HG03558 (cell line): ENCODE data around the gene B3GNT4.
"Not testable (repeated sequence)": the region's sequence is repeated elsewhere in the genome, so short reads cannot be mapped to it uniquely, and the experiment has no call there.

Source experiments
- ATAC-seq: cut with Tn5 transposase; IDR thresholded peaks from one replicate; pipeline ENCODE4 v1.9.1; 2021; ENCODE audit warnings: moderate number of reproducible peaks; ENCODE audit not compliant: unreplicated experiment; ENCODE audit errors: extremely low read depth

Gene B3GNT4

DNA sequence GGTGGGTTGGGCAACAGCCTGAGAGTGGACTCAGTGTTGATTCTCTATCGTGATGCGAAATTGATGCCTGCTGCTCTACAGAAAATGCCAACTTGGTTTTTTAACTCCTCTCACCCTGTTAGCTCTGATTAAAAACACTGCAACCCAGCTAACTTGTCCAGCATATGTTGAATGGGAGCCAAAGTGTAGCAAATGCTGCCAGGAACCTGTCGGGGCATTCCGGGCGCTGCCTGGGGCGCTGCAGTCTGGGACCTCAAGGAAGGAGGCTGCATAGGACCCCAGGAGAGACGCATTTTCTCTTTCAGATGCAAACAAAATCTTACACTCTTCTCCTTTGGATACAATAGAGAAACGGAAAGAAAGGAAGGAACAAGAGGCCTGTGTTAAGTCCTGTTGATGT is 3.9 kb downstream of the B3GNT4 start:
- ATAC-seq = no peak

- no peak for ATAC-seq
Observed at GRCh38 chr12:122208073-122208820, 4.7 kb downstream of the B3GNT4 start.

GRCh38 chr12:122215771-122216170 is 12.3 kb downstream of the B3GNT4 start:
- ATAC-seq = no peak

GRCh38 chr12:122216445-122216844 is 12.9 kb downstream of the B3GNT4 start:
- no peak for ATAC-seq

DNA sequence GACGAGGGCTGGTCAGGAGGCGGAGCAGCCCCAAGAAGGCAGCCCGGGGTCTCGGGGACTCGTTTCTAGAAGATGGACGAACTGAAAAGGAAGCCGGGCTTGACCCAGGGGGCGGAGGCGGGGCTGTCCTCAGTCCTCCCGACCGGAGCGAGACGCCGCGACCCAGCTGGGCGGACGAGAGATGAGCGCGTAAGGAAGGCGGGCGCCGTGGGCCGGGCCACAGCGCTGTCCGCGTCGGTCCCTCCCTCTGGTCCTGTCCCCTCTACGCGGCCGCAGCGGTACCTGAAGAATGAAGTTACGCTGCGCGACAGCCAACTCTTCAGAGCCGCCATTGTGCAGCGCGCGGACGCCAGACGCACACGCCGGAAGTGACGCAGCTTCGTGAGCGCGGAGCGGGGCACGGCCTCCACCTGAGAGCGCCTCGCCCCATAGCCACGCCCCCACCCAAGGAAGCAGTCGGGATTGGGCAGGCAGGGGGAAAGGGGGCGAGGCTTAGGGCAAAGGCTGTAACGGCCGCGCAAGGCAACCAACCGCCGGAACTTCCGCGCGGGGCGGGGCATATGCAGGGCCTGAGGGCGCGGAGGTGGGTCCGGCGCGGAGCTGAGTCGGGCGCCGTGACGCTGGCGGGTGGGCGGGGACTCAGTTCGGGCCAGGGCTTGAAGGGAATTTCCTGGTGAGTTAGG is 22.3 kb downstream of the B3GNT4 start, which contains the start of gene DIABLO:
Gene DIABLO (minus strand): TSS at position 370 of the 683 bp plus-strand sequence. CDS start 38 bp downstream, at position 332.
- ATAC-seq = peak; percentile 82

DNA sequence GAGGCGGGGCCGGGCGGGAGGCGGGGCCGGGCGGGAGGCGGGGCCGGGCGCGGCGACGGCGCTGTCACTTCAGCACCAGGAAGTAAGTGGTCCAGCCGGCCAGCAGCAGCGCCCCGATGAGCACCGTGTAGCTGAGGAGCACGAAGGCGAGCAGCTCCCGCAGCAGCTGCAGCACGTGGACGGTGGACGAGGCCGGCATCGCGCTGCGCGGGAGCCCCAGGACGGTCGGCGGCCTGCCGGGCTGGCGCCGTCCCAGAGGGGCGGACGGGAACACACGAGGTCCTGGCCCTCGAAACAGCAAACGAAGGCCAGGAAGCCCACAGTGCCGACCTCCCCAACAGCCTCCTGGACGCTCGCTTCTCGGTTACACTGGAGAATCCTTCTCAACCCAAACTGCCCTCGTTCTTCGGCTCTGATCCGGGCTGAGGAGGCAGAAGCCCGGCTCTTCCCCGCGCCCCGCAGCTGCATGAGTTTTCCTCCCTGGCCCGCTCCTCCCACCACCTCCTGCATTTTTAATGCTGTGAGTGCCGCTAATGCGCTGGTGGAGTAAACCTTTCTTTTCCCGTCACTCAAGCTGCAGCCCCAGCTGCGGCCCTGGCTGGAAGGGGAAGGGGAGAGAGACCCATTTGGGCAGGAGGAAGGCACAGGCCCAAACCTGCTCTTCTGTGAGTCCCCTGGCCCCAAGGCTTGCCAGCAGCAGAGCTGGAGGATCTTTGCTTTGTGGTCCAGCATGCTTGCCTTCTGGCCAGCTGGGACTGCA is 23.0 kb downstream of the B3GNT4 start:
- ATAC-seq = no peak

- no peak for ATAC-seq
Observed at GRCh38 chr12:122227341-122227740, 23.8 kb downstream of the B3GNT4 start.

- no peak for ATAC-seq
Observed at GRCh38 chr12:122228092-122228491, 24.6 kb downstream of the B3GNT4 start.

DNA sequence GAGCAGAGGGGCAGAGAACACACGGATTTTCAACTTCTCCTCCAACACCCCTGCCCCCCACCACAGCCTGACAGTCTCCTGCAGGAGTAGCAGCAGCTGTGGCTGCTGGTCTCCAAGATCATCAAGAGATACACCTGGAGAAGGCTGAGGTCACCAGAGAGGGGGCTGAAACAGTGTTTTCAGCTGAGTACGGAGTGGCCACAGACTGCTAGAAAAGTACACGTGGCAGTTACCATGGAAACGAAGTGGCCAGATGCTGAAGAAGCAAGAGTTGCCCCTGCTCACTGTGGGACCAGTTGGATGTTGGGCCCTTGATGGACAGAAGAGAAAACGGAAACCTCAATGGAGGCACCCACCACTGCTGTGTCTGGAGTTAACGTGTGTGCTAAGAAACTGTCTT is 27.3 kb downstream of the B3GNT4 start:
- ATAC-seq = no peak

DNA sequence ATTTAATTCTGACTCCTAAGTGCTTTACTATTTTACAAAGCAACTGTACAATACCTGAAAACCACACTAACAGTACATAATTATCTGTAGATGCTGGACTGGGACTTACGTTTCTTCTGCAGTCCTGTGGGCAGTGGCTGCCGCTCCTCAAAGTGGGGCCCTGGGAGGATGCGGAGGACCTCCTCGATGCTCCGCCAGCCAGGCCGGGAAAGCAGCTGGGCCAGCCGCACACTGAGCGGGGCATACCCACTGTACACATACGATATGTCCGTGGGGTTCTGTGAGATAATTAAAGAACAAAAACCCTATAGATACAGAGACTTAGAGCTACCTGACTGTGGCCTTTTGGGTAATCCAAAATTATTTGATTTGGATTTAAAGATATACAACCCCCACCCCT is 29.2 kb downstream of the B3GNT4 start:
- no peak for ATAC-seq

- ATAC-seq = no peak
Observed at GRCh38 chr12:122235741-122236140, 32.2 kb downstream of the B3GNT4 start.

DNA sequence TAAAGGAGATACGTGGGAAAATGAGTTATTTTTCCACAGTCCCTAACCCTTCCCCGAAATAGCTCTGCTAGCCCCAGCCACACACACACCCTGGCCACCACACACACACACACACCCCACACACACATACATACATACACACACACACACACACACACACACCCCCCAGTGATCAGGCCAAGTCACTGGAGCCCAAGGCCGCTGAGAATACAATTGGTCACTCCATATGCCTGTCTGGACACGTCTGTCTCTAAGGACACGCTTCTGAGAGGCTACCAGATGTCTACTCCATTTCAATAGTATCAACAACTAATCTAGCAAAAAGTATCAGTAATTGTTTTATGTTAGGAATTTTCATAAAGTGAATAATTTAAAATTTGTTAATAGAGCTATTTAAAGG is 35.4 kb downstream of the B3GNT4 start:
- ATAC-seq = no peak

GRCh38 chr12:122243965-122244364 is 40.5 kb downstream of the B3GNT4 start:
- no peak for ATAC-seq

DNA sequence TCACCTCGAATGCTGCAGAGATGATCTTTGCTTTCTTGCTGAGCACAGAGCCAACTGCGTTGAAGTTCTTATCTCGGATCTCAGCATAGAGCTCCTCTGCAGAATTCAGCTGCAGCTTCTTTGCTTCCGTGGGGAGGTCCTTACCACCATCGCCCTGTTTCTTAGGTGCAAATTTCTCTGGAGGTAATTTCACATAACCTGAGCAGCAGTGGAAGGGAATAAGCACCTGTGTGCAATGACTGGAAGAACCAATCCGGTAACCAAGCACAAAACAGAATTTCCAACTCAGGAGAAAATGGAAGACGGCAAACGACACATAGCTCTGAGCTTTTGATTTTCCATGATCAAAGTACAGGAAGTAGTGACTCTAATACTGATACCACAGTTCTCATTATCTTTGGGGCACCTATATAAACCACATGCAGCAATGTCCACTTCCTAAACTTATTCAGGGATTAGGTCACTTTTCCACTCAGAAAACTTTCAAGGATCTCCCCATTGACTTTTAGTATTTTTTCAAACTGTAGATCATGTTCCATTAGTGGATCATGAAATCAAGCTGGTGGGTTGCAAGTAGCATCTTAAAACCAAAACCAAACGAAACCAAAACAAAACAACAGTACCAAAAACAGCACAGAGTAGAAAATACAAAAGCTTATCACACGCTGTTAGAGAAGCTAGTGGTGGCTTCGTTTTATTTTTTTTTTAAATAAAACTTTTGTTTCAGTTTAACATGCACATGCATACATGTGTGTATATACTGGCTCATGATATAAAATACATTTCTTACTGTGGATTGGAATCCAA is 41.3 kb downstream of the B3GNT4 start:
- no peak for ATAC-seq

- ATAC-seq = no peak
Observed at GRCh38 chr12:122245553-122245952, 42.0 kb downstream of the B3GNT4 start.

DNA sequence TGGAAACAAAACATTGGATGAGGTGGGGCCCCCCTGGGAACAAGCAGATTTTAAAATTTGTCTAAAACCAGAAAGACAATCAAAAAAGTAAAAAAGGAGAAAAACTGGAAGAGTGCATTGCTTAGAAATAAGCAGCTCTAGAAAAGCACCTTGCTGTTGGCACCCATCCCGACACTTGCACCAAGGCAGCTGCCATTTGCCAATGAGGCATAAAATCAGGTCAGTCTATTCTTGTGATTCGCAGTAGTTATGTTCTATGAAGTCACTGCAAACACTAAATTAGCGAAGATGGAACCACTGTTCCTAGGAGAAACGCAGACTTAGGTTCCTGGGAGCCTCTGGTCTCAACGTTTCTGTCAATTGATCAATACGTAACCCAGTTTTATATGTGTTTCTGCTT is 46.5 kb downstream of the B3GNT4 start:
- no peak for ATAC-seq

DNA sequence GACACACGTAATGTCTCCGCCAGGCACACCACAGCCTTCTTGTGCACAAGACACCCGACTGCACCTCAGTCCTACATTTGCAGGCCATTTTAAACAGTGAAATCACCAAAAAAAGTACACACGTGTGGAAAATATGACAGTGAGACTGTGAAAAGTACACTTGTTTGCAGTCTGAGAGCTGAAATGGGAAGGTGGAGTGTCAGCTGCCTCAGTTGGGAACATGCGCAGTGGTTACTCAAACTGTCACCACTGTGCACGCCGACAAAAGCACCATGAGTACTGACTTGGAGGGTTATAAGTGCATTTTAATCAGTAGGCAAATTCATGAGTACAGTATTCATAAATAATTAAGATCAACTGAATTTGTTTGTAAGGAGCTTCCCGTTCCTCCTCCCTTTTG is 47.0 kb downstream of the B3GNT4 start:
- ATAC-seq = no peak

DNA sequence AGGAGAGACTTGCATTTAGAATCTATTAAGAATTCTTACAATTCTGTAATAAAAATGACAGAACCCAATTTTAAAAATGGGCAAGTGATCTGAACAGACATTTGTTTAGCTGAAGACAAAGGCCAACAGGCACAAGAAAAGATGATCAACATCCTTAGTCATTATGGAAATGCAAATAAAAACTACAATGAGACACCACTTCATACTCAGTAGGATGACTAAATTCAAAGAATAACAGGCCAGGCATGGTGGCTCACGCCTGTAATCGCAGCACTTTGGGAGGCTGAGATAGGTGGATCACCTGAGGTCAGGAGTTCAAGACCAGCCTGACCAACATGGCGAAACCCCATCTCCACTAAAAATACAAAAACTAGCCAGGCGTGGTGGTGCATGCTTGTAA is 55.0 kb downstream of the B3GNT4 start:
- not testable (repeated sequence) for ATAC-seq
